Keratinocyte (primary cell): Measurements from ENCODE around the gene LRIG2. TPM values are rescaled to one million over a fixed set of nuclear protein-coding genes. Genes with fewer than 3 reads are reported as not detected.

ENCODE experiments used
- DNase-seq: peaks from one replicate; pipeline ENCODE4 v3.0.0-alpha.2; 2011; ENCODE audit warnings: low read depth, missing footprints, low spot score
- FAIRE-seq: peaks from 2 replicates; lab custom pipeline; 2011; peaks lifted over from hg19 to GRCh38; lab: Jason Lieb, UNC
- H2AFZ ChIP-seq: 2 replicates; pipeline ENCODE4 v1.6.0; 2012; ENCODE audit warnings: low read length, control low read depth, inconsistent platforms; ENCODE audit not compliant: control insufficient read depth
- H3K27ac ChIP-seq: 2 replicates; pipeline ENCODE4 v1.5.1; 2011; ENCODE audit warnings: low read length; ENCODE audit not compliant: control insufficient read depth, insufficient read depth
- H3K27me3 ChIP-seq: 3 replicates; pipeline ENCODE4 v1.6.0; 2011; ENCODE audit warnings: low read length; ENCODE audit not compliant: control insufficient read depth, insufficient read depth; ENCODE audit errors: extremely low read depth
- H3K36me3 ChIP-seq, 2 experiments: 2 replicates in 1 of 2; 3 replicates in 1 of 2; pipeline ENCODE4 v1.5.1; 2011; ENCODE audit warnings: low read length in 2 of 2, mild to moderate bottlenecking in 1 of 2; ENCODE audit not compliant: control insufficient read depth in 2 of 2, insufficient read depth in 2 of 2; ENCODE audit errors: extremely low read depth in 1 of 2
- H3K4me1 ChIP-seq: 3 replicates; pipeline ENCODE4 v1.5.1; 2011; ENCODE audit warnings: low read length; ENCODE audit not compliant: control insufficient read depth, insufficient read depth; ENCODE audit errors: extremely low read depth
- H3K4me2 ChIP-seq: 3 replicates; pipeline ENCODE4 v1.6.0; 2011; ENCODE audit warnings: low read depth, low read length; ENCODE audit not compliant: control insufficient read depth, insufficient read depth; ENCODE audit errors: extremely low read depth
- H3K4me3 ChIP-seq, 3 experiments: fragments of 200-600 bp in 1 of 3; sonication (generic) in 1 of 3; 2 replicates in 2 of 3; 3 replicates in 1 of 3; pipeline ENCODE4 v1.5.1; 2011 to 2016; ENCODE audit warnings: low read length in 3 of 3, mild to moderate bottlenecking in 3 of 3, control low read depth in 2 of 3, inconsistent platforms in 1 of 3, low read depth in 1 of 3, mixed read lengths in 1 of 3, mixed run types in 1 of 3, moderate library complexity in 1 of 3; ENCODE audit not compliant: control insufficient read depth in 2 of 3, insufficient read depth in 2 of 3; ENCODE audit errors: extremely low read depth in 1 of 3
- H3K79me2 ChIP-seq: 2 replicates; pipeline ENCODE4 v1.6.0; 2012; ENCODE audit warnings: low read length; ENCODE audit not compliant: control insufficient read depth, insufficient read depth
- H3K9ac ChIP-seq: 3 replicates; pipeline ENCODE4 v1.6.0; 2011; ENCODE audit warnings: low read length; ENCODE audit not compliant: control insufficient read depth, insufficient read depth; ENCODE audit errors: extremely low read depth
- H3K9me1 ChIP-seq: 3 replicates; pipeline ENCODE4 v1.6.0; 2011; ENCODE audit warnings: low read length; ENCODE audit not compliant: control insufficient read depth, insufficient read depth; ENCODE audit errors: extremely low read depth
- H3K9me3 ChIP-seq: 2 replicates; pipeline ENCODE4 v1.5.1; 2012; ENCODE audit warnings: low read depth, low read length; ENCODE audit not compliant: control insufficient read depth
- H4K20me1 ChIP-seq: 3 replicates; pipeline ENCODE4 v1.6.0; 2011; ENCODE audit warnings: low read length; ENCODE audit not compliant: control insufficient read depth, insufficient read depth; ENCODE audit errors: extremely low read depth
- EZH2 ChIP-seq: IDR thresholded peaks from one replicate; pipeline ENCODE4 v1.6.1; 2012; ENCODE audit warnings: inconsistent platforms, mild to moderate bottlenecking, low read length, moderate library complexity
- dilution Hi-C: fragments of 300-500 bp; cut with MboI; formaldehyde crosslinking; loops from one replicate; pipeline ENCODE4 v1.7.0; 2020; ENCODE audit warnings: low sequenced_read_pairs; ENCODE audit not compliant: extremely low pct_ligation_motif_present
- polyA plus RNA-seq, 5 experiments: library from polyadenylated mRNA; depleted of rRNA in 3 of 5; stranded (reverse) in 3 of 5; stranded (forward) in 1 of 5; unstranded in 1 of 5; fragments of >200 nt; gene quantifications; 1 replicate in 1 of 5; 2 replicates in 3 of 5; 3 replicates in 1 of 5; pipeline versions ENCODE4 v1.2.1 to v1.2.3, GENCODE V29; 2011 to 2012; ENCODE audit warnings: missing spikeins in 2 of 5, low read depth in 1 of 5, low replicate concordance in 1 of 5
- TF ChIP-seq, protein P1 (sequence below), 3 experiments: IDR thresholded peaks in 1 of 3; conservative IDR thresholded peaks in 1 of 3; optimal IDR thresholded peaks in 1 of 3; 2 replicates in 2 of 3; 3 replicates in 1 of 3; pipeline versions ENCODE3 to v1.5.1; 2011; ENCODE audit warnings: low read length in 3 of 3, mild to moderate bottlenecking in 3 of 3, moderate library complexity in 2 of 3, control low read depth in 1 of 3, inconsistent platforms in 1 of 3; ENCODE audit not compliant: insufficient read depth in 2 of 3; ENCODE audit errors: extremely low read depth in 1 of 3

LRIG2 gene
- polyA plus RNA-seq, 1 donor (not counting 4 experiments of a cell fraction or from before 2014, with no cell fraction given) = 12.5 TPM

DNA sequence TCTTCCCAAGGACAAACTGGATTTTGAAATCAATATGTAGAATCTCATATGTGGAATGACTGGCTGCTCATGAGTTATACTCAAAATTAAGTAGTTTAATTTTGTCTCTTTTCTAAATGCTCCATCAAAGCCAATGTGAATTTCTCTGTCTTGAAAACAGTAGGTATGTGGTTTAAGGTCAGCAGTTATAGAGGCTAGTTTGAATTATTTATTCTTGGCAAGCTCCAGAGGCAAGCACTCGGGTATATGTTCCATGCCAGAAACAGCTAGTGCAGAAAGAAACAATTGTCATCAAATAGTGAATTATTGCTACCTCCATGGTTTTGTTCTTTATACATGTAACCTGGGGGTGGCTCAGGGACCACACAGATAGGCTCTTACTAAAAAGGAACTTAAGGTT lies 63.5 kb downstream of the LRIG2 start:
- Histone ChIP-seq H3K27me3 (no peaks in the 10 kb centered on the region), H3K4me3 (no peak overlapping the region), H4K20me1 (no peaks in the 10 kb centered on the region), H3K4me2 (no peak overlapping the region), H3K79me2 (no peaks in the 10 kb centered on the region), H2AFZ (no peak overlapping the region), H3K9ac (no peak overlapping the region), H3K4me1 (peaks cover 9% of the 10 kb centered on the region), H3K9me3 (no peaks in the 10 kb centered on the region), H3K27ac (no peak overlapping the region), H3K36me3 (no peaks in the 10 kb centered on the region), H3K9me1 (no peaks in the 10 kb centered on the region)
- TF ChIP-seq, protein P1, sequence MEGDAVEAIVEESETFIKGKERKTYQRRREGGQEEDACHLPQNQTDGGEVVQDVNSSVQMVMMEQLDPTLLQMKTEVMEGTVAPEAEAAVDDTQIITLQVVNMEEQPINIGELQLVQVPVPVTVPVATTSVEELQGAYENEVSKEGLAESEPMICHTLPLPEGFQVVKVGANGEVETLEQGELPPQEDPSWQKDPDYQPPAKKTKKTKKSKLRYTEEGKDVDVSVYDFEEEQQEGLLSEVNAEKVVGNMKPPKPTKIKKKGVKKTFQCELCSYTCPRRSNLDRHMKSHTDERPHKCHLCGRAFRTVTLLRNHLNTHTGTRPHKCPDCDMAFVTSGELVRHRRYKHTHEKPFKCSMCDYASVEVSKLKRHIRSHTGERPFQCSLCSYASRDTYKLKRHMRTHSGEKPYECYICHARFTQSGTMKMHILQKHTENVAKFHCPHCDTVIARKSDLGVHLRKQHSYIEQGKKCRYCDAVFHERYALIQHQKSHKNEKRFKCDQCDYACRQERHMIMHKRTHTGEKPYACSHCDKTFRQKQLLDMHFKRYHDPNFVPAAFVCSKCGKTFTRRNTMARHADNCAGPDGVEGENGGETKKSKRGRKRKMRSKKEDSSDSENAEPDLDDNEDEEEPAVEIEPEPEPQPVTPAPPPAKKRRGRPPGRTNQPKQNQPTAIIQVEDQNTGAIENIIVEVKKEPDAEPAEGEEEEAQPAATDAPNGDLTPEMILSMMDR (optimal IDR thresholded peaks at IDR 0.05 in 1 of 3, IDR thresholded peaks at IDR 0.05 in 1 of 3, conservative IDR thresholded peaks at IDR 0.05 in 1 of 3; ENCODE audit: extremely low read depth in 1 of 3, insufficient read depth in 2 of 3, low read length in 3 of 3) = no peak
- no peak for TF ChIP-seq EZH2
- FAIRE-seq = no peak
- dilution Hi-C loops = no loop called here
- DNase-seq = no peak

DNA sequence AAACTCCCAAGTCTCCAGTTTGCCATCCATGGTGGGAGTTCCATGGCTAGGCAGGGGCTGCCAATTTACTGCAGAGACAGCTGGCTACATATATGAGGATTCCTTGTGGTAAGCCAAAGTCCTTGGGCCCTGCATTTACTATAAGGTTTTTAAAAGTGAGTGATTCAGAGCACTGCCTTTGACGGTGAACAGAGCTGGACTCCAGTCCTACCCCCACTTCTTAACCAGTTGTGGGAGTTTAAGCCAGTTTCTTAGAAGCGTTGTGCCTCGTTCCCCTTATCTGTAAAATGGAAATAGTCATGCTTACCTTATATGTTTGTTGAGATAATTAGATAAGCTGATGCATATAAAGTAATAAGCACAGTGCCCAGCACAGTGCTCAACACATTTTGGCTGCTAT lies 64.6 kb downstream of the LRIG2 start:
- dilution Hi-C loops = no loop called here

More for the DNA sequence above, 64.6 kb downstream of the LRIG2 start:
- FAIRE-seq = no peak
- H3K27me3 ChIP-seq = no peaks in the 10 kb centered on the region
- H3K4me3 ChIP-seq = no peak overlapping the region
- peaks cover 19% of the 10 kb centered on the region for H3K4me1 ChIP-seq
- no peak overlapping the region for H3K9ac ChIP-seq
- H4K20me1 ChIP-seq = no peaks in the 10 kb centered on the region
- H3K27ac ChIP-seq = no peak overlapping the region
- TF ChIP-seq, protein P1 (optimal IDR thresholded peaks at IDR 0.05 in 1 of 3, IDR thresholded peaks at IDR 0.05 in 1 of 3, conservative IDR thresholded peaks at IDR 0.05 in 1 of 3; ENCODE audit: extremely low read depth in 1 of 3, insufficient read depth in 2 of 3, low read length in 3 of 3) = no peak
- no peak for TF ChIP-seq EZH2
- no peak for DNase-seq
- no peak overlapping the region for H2AFZ ChIP-seq
- no peaks in the 10 kb centered on the region for H3K36me3 ChIP-seq
- H3K9me3 ChIP-seq = no peaks in the 10 kb centered on the region
- no peak overlapping the region for H3K4me2 ChIP-seq
- H3K79me2 ChIP-seq = no peaks in the 10 kb centered on the region
- no peaks in the 10 kb centered on the region for H3K9me1 ChIP-seq
